HG02852 (cell line): ENCODE results near the gene NAP1L5.

Experiments used
- ATAC-seq: cut with Tn5 transposase; IDR thresholded peaks from one replicate; pipeline ENCODE4 v1.9.1; 2021; ENCODE audit warnings: mild to moderate bottlenecking, moderate library complexity; ENCODE audit not compliant: unreplicated experiment

The NAP1L5 gene

GRCh38 chr4:88722828-88723227 is 25.2 kb upstream of the NAP1L5 start:
- no peak for ATAC-seq

GRCh38 chr4:88722276-88722780 is 24.7 kb upstream of the NAP1L5 start:
- no peak for ATAC-seq

- ATAC-seq = no peak
These were observed 23.1 kb upstream of the NAP1L5 start for GRCh38 chr4:88720451-88721428.

- no peak for ATAC-seq
These were observed 21.8 kb upstream of the NAP1L5 start for GRCh38 chr4:88719381-88719780.

GRCh38 chr4:88718098-88718497 is 20.5 kb upstream of the NAP1L5 start:
- ATAC-seq = no peak

GRCh38 chr4:88713782-88714181 is 16.2 kb upstream of the NAP1L5 start:
- no peak for ATAC-seq

GRCh38 chr4:88709989-88710388 is 12.4 kb upstream of the NAP1L5 start:
- no peak for ATAC-seq

- ATAC-seq = no peak
These were observed 8.9 kb upstream of the NAP1L5 start for GRCh38 chr4:88706574-88706973.

GRCh38 chr4:88705805-88706492 is 8.3 kb upstream of the NAP1L5 start:
- ATAC-seq = no peak

GRCh38 chr4:88705223-88705622 is 7.6 kb upstream of the NAP1L5 start:
- ATAC-seq = no peak

- no peak for ATAC-seq
These were observed 5.2 kb upstream of the NAP1L5 start for GRCh38 chr4:88702782-88703181.

- ATAC-seq = no peak
These were observed 890 bp upstream of the NAP1L5 start for GRCh38 chr4:88698519-88698918.

GRCh38 chr4:88697141-88697540 is 488 bp downstream of the NAP1L5 start:
- ATAC-seq = no peak

- ATAC-seq = no peak
These were observed 999 bp downstream of the NAP1L5 start for GRCh38 chr4:88696630-88697029.

GRCh38 chr4:88693792-88694191 is 3.8 kb downstream of the NAP1L5 start:
- no peak for ATAC-seq

- no peak for ATAC-seq
These were observed 7.3 kb downstream of the NAP1L5 start for GRCh38 chr4:88690355-88690754.

GRCh38 chr4:88681209-88681608 is 16.4 kb downstream of the NAP1L5 start:
- ATAC-seq = no peak

GRCh38 chr4:88675543-88675942 is 22.1 kb downstream of the NAP1L5 start:
- no peak for ATAC-seq

- ATAC-seq = no peak
These were observed 22.6 kb downstream of the NAP1L5 start for GRCh38 chr4:88674979-88675378.

- no peak for ATAC-seq
These were observed 23.1 kb downstream of the NAP1L5 start for GRCh38 chr4:88674565-88674964.

GRCh38 chr4:88673886-88674285 is 23.7 kb downstream of the NAP1L5 start:
- ATAC-seq = no peak

- ATAC-seq = peak; percentile 64
These were observed 24.6 kb downstream of the NAP1L5 start for GRCh38 chr4:88672987-88673386.
